ENCODE results near the gene C17orf114.

The C17orf114 gene

DNA sequence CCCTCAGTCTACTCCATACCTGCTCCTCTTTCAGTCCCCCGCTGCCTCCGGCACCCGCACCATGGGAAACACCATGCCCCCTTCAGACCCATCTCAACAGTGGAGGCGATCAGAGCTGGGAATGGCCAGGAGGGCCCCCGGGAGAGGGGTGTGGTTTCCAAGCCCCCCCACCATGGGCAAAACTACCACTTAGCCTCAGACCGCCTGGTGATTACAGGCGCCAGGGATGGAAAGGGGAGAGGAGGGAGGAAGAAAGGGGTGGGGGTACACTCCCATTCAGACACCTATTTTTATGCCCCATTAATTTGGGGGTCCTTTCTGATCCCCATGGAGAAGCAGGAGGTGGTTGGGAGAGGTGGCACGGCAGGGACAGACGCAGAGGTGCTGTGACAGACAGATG, at the start of gene C17orf114:
TSS of gene C17orf114 (minus strand) at position 101 of the 400 bp plus-strand sequence.
- no peak for ATAC-seq

DNA sequence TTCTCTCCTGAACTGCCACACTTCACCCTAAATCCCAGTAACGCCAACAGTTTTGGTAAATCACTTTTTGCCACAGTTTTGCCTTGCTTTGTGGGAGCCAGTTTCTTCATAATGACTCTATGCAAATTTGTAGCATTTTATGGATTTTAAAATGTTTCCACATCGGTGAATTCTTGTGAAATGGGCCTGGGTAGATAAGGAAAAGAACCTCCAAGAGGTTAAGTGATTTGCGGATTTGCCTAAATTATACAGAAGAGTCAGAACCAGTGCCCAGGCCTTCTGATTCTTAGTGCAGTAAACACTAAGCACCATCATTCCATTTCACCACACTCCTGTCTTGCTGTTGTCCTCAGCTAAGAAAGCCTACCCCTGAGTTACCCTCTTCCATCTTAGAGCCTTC, 49.0 kb upstream of the C17orf114 start:
- ATAC-seq: no peak

DNA sequence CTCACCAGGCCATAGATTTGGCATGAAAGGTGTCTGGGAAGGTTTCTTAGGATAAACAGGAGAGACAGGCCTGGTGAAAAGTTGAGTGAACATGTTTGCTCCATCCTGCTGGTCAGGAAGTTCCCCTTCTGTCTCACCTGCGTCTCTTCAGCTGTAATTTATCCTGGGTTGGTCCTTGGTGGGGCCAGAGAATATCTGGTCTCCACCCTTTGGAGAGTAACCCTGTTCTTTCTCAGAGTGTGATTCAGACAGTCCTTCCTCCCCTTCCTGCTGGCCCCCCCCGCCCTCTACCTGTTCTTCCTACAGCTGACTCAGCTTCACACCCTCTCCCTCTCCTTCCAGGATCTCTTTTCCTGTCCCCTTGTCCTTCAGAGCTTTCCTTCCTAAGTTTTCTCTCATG, 48.1 kb upstream of the C17orf114 start:
- no peak for ATAC-seq

DNA sequence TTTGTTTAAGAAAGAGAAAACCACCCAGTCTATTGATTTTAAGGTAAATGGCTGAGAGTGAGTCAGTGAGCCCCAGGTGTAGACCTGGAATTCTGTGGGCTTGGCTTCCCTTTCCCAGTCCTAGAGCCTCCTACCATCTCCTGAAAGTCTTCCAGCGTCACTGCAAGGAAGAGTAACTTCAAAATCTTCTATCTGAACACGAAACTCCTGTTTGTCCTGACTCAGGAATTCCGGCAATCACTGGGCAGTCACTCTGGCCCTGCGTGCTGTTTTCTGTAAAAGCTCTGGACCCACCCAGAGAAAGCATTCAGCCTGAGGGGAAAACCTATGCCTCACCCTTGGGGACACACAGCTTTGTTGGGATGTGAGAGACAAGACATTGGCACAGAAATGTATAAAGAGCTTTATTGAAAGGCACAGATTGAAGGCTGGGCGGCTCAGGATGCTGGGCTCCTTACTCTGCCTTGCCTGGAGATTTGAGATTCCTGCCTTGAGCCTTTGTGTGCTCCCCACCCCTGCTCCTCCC, 46.9 kb upstream of the C17orf114 start:
- ATAC-seq: no peak

DNA sequence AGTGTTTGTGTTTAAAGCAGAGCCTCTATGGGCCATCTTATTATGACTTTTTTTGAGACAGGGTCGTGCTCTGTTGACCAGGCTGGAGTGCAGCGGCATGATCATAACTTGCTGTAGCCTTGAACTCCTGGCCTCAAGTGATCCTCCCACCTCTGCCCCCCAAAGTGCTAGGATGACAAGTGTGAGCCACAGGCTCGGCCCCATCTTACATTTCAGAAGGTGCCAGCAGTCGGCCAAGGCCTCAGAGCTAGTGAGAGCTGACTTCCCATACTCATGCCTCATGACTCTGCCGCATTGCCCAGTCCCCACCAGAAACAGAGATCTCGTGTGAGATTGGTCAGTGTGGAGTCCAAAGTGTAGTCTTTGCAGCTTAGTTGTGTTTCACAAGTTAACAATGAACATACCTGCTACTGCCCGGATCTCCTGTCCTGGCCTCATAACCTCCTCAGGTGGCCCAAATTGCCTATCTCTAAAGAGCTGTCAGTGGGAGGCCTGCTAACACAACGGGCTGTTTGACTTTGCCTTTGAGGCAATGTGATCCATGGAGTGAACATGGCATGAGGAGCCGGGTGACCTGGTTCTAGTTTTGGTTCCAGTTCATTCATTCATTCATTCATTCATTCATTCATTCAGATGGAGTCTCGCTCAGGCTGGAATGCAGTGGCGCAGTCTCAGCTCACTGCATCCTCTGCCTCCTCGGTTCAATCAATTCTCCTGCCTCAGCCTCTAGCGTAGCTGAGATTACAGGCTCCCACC, 44.7 kb upstream of the C17orf114 start:
- ATAC-seq: no peak

DNA sequence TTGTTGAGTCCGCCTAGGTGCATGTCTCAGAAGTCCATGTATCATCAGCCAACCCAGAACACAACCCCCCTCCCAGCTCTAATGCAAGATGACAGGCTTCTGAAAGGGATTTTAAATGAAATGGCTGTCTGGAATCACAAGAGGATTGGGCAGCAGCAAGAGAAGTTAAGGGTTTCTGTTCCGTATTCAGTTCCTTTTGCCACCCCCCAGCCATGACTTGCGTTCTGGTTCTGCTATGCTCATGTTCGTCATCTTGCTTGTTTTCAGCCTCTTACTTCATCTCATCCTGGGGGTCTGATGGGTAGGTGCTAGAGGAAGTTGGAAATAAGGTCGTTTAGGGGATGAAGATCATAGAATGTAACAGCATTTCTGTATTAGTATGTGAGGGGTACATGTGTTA, 43.0 kb upstream of the C17orf114 start:
- no peak for ATAC-seq

DNA sequence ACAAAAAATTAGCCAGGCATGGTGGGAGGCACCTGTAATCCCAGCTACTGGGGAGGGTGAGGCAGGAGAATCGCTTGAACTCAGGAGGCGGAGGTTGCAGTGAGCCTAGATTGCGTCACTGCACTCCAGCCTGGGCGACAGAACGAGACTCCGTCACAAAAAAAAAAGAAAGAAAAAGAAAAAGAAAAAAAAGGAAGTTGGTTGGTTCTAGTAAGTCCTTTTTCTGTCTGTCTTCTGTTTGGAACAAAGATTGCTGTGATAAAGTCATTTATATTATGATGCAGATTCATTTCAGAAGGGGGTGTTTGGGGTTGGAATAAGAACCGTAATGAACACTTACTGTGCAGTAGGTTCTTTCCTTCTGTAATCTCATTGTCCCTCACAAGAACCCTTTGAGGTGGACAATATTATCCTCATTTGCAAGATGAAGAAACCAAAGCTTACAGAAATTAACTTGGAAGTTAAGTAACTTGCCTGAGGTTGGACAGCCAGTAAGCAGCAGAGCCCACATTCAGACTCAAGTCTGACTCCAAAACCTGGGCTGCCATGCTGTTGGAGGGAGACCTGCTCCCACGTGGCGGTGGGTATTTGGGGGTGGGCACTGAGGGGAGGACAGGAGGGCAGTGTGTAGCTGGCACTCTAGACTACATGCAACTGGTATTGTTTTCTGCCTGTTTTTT, 41.3 kb upstream of the C17orf114 start:
- ATAC-seq: no peak

DNA sequence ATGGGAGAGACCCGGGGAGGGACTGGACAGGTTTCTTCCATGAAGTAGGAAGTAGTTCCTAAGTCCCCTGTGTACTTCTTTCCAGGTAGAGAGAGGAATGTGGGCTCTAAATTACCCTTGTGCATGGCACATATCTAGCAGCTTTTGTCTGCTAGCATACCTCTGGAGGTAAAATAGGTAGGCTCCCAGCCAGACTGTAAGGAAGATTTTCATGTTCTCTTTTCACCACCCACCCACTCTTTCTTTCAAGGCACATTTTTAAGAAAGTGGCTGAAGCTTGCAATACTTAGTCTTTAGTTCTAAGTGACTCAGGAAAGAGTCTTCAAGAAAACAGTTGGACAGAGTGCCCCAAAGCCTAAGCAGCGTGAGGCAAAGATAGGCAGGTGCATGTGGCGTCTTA, 40.2 kb upstream of the C17orf114 start:
- ATAC-seq: no peak

DNA sequence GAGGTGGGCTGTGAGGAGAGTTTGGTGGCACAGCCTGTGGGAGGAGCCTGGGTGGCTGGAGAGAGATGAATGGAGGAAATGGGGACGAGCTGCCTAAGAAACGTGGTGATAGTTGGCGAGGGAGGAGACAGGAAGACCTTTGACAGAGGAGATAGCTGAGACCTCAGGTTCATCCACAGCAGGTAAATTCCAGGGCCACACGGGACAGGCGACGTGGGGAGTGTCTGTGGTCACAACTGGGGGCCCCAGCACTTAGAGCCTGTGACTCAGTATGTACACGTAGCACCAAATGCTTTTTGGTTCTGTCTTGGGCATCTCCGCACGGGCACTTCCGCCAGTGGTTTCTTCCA, 38.7 kb upstream of the C17orf114 start:
- peak; percentile 87 to 91 for ATAC-seq

DNA sequence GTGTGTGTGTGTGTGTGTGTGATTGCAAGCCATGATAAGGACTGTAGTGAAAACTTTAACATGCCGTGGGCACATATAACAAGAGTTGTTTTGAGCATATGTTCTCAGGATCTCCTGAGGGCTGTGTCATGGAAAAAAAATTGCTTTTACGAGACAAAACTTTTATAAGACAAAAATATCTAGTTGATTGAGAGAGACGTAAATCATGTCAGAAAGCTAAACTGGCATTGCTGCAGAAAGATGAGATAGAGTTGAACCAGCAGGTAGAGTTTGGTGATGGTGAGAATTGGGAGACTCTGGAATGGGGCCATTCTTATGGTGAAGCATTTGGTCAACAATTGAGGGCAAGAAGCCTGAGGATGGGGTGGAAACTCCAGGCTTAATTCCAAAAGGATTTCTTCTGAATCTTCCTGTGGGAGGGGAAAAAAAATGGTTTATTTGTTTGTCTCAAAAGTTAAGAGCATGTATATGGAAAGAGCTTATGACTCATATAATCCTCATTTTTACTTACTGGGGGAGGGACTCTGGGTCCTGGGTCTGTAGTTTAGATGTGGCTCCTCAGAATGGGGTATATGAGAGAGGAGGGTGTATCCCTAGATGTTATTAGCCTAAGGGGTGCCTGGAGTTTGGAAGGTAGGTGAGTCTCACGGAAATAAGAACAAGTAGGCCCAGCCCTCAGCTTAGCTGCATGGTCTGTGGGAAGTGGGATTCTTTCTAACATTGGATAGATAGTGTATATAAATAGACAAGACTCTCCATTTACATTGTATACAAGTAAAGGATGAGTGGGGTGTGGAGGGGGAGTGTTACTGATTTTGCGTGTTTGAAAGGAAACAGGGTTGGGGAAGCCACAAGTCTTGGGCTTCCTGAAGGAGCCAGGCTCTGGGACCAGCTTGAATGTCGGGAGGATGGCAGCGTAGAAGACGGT, 38.1 kb upstream of the C17orf114 start:
- peak in 1 of 2 donors; percentile 11 for ATAC-seq

DNA sequence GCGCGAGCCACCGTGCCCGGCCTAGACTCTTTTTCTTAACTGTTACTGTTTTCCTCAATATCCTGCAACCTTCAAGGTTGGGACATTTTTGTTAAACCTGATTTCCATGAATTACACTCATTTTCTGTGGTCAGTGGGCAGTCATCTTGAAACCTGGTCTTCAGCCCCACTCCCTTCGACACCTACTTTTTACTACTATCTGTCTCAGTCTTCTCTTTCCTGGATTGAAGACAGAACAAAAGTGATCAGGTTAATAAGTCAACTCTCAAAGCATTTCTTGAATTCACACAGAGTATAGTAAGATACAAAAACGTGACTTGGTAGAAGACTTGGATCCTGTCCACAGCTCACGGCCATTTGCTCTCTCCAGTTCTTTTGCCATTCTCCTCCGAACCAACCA, 37.1 kb upstream of the C17orf114 start:
- no peak for ATAC-seq

DNA sequence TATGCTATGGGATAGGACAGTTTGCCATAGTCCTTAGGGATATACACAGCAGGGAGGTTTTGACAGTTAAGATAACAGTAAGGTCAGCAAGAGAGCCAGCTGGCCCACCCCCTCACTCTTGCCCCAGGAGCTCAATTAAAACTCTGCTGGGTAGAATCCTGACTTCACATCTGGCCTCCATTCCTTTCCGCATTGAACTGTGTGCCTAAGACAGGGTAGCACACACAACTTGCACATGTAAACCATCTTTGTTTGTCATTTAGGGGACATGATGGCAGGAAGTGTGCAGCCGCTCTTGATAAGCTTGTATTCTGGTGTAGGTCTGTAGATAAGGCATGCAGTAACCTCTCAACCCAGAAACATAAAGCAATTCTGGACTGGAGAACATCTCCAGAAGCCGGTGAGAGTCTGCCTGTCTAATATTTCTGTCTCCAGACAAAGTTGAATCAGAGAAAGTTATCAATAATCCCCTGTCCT, 36.2 kb upstream of the C17orf114 start:
- ATAC-seq: no peak

DNA sequence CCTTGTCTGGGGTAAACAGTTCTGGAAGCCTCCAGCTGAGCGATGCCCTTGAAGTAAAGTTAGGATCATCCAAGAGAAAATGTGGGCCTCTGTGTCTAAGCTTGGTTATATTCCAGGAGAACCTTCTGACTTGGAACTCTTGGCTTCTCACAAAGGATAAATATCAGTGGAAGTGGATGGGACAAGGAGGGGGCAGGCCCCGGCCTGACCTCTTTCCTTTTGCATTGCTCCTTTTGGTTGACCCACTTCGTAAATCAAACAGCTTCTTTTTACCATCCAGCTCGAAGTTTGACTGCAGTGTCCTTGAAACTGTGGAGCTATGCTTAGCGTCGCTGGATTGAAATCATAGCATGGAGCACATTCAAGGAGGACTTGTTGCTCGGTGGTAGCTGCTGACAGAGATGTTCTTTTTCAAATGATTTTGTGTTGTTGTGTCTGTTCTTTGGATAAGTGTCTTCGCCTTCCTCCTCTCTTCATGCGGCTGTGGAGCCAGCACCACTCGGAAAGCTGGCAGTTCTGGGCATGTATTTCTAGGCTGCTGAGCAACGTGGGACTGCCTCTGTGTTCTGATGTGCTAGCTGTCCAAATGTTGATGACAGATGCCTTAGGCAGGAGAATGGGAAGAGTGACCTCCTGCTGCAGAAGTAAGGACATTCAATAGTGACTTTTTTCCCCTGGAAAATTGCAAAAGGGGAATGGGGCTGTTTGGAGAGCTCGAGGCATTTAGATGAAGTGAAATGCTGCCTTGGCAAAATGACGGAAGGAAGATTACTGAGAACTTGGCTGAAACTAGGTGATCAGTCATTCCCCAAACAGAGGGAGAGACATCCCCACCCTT, 35.6 kb upstream of the C17orf114 start:
- no peak for ATAC-seq

DNA sequence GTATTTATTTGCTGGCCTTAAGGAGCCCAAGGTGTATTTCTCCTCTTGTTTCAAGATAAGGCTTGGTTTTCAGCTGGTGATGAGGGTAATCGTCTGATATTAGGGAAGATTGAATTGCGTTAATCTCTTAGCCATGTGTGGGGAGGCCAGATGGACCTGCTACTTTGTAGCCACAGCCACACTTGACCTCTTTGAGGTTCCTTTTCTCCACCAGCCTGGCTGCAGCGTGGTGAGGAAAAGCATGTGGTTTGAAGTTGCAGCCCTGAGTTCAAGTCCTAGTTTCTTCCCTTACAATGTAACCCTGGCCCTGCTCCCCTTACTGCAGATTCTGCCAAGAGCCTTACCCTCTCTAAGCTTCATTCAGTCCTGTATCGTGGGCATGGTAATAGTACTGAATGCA, 34.1 kb upstream of the C17orf114 start:
- no peak for ATAC-seq

DNA sequence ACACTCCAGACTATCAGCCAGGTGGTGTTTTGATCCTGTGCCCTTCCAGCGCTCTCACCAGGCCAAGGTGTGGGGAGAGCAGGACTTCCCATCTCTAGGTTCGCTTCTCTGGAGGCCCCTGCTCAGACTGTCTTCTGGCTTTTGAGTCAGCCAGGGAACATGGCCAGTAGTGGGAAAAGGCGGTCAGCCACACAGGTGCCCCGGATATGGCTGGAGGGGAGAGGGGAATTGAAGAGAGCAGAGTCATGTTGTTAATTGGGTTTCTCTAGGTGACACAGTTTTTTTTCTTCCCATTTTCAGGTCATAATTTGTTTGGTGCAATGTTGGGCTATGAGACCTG, 32.5 kb upstream of the C17orf114 start:
- no peak for ATAC-seq

DNA sequence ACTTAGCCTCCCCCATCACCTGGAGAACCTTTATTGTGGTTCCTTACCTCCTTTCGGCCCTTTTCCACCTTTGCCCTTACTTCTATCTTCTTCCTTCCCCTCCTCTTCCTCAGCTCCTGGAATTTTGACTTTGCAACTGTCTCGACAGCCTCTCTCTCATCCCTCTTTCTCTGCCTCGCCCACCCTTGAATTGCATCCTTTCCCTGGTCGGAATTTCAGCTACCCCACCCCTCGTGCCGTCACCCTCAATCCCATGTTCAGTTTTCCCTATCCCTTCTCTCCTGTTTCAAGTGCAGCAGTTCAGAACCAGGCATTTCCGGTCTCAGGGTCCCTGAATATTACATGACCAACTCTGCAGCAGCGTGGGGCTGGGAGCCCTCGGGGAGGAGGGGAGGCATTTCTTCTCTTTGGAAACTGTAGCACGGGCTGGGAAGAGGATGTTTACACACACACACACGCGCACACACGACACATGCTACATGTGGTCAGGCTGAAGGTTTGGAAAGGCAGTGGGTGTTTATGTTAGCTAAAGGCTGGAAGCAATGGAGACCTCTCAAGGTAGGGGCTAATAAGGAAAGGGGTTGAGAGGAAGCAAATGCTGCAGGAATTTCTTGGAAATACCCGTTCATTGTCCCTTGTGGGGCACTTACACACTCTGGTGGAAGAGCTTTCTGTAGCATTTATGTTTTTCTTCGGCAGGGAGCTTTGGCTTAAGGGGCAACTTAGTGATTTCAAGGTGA, 32.0 kb upstream of the C17orf114 start:
- ATAC-seq: no peak

DNA sequence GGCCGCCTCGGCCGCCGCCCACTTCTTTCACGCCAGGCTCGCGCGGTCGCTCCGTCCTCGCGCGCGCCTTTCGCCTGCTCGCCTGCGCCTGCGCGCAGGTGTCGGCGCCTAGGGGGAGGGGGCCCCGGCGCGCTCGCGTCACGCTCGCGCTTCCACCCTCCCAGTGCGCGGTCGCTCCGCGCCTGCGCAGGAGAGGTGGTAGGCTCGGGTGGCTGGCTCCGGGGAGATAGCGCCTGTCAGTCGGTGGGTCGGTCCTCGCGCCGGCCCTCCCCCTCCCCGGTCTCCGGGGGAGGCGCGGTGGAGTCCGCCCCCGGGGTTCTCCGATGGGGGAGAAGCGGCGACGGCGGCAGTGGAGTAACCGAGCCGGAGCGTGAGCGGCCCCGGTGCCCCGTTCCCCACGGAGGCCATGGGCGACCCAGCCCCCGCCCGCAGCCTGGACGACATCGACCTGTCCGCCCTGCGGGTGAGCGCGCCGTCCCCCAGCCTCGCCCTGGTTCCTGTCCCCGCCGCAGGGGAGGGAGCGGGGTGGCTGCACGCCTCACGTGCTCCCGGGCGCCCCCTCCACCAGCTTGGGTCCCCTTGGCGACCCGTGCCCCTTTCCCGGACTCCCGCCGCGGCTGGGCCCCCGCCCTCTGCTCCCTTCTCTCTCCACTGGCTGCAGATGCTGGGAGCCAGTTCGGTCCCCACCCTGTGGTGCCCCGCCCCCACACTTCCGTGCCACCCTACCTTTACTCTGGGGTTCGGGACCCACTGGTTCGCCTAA, 31.2 kb upstream of the C17orf114 start, which contains the start of gene MINK1:
TSS of gene MINK1 (plus strand) at position 163 of the 763 bp plus-strand sequence. CDS start at position 407, 244 bp downstream.
- peak; percentile 90 to 92 for ATAC-seq

DNA sequence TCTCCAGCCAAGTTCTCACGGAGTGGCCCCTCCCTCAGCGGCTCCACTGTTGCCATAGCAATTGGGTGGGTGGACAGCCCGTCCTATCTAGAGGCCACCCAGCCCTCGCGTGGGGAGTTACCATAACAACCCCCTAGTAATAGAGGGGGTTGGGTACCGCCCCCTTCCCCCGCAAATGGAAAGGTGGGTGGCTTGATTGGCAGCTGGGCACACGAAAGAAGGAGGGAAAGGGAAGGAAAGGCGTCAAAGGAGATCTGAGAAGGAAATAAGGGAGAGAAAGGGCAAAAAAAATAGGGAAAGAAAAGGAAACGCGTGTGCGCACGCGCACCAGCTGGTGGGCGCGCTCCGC, 30.7 kb upstream of the C17orf114 start:
- ATAC-seq: peak; percentile 10 to 22

DNA sequence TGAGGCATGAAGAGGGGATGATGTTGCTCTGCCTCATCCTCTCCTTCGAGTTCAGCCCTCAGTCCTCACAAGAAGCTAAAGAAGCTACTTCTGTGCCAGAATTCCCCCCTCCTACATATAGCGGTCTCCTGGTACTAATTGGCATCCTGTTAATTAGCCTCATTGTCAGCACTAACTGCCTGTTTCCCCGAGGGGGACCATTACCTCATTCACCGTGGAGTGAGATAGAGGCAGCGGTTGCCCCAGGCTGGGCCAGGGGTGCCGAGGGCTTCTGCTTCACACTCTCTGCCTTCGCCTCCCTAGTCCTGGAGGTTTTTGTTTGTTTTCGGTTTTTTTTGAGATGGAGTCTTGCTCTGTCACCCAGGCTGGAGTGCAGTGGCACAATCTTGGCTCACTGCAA, 25.3 kb upstream of the C17orf114 start:
- ATAC-seq: no peak

DNA sequence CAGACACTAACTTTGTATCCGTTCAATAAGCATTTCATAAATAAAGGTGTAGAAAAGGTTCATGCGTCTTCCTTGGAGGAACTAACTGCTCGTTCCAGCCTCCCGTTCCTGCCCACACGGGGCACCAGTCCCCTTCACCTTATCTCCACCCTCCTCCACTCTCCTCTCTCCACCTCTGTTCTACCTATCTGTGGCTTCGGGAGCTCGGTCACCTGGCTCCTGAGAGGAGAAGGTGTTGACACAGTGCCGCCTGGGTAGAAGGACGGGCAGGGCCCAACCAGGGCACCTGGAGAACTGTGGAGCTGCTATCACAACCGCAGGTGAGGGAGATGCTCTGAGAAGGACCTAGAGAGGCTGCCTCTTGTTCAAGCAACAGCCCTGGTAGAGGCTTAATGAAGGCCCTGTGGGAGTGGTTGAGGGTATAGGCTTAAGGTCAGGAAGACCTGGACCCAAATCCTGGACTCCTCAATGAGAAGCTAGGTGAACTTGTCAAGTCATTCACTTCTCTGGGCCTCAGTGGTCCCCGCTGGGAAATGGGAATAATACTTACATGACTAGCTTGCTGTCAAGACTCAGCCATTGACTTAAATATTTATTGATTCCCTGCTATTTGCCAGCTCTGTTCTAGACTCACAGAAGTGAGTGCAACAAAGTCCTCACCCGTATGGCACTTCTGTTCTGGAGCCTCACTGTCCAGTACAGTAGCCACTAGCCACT, 21.4 kb upstream of the C17orf114 start:
- no peak for ATAC-seq

Measured in activated CD4-positive, CD25-positive, alpha-beta regulatory T cell treated with anti-CD3 and anti-CD28 coated beads, Interleukin-2, amount 50 U/mL, for 24 hours (primary cell).